ENCODE data around the gene SLC45A2.

DNA sequence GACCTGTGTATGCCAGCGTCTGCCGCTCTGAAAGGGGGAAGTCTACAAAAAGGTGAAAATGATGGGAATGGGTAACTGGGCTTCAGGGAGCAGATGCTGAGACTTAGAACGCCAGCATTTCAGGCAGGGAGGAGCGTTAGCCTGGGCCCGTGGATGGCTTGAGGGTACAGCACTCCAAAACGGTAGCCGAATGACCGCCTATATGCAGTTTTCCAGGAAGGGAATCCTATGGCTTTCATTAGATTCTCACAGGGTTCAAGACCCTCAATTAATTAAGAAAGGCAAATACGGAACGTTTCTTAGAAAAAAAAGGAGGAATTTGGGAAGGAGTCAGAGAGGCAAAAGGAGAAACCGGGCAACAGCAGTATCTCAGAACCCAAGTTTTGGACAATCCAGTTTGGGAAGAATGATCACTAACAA, 22.7 kb upstream of the SLC45A2 start:
- TF ChIP-seq CTCF (IDR thresholded peaks at IDR 0.05; ENCODE audit: borderline replicate concordance, extremely low read depth, low read length, poor library complexity, severe bottlenecking) (no peak), EZH2 (IDR thresholded peaks at IDR 0.05; ENCODE audit: borderline replicate concordance, low read depth, low read length, severe bottlenecking) (no peak)

Measured in DND-41 (cell line).